CD4-positive, alpha-beta T cell treated with Interleukin-17A for 4 hours (primary cell): ENCODE data around the gene ANKRD6.

Experiments used
- DNase-seq: peaks from one replicate; pipeline ENCODE4 v3.0.0-alpha.2; 2020; ENCODE audit warnings: mixed read lengths

ANKRD6 gene

DNA sequence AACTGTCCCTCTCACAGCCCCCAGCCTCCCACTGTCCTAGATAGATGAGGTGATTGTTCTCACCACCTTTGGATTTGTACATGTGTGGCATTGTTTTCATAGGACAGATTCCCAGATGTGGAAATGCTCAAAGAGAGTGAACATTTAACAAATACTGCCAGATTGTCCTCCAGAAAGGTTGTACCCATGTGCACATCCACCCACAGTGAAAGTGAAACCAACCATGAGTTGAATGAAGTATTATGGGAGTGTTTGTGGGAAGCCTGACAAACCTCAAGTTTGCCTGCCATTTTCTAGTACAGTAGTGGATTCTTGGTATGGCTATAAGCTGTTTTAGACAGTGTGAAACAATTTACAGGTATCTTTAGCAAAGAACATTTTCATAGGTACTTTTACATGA is 42.7 kb downstream of the ANKRD6 start:
- no peak for DNase-seq

DNA sequence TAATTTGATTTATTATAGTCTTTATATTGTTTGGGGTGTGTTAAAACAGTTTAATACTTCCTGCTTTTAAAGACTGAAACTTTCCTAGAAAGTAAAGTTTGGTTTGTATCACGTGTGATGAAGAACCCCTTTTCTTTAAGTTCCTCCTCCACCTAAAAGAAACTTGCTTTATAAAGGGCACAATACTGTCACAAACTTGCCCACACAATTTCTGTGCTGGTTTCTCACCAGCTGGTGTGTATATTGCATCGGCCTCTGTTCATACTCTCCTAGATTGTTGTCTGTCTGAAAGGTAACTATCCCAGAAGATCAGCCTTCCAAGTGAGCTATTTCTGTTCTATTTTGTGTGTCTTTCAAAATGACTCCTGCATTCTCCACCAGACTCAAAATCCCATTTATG is 46.9 kb downstream of the ANKRD6 start:
- no peak for DNase-seq

DNA sequence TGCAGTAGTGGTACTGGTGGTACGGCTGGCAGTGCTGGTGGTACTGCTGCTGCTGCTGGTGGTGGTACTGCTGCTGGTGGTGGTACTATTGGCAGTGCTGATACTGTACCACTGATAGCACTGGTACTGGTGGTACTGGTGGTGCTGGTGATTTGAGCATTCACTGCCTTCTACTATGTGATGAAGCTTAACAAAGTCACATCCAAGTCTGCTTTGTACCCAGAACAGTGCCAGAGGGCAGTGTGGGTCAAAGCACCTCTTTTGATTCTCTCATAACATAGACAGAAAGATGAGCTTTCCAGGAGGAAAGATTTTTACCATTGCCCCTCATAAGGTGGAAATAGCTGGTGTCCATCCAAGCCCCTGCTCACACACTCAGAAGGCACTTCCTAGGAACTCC is 48.7 kb downstream of the ANKRD6 start:
- no peak for DNase-seq

DNA sequence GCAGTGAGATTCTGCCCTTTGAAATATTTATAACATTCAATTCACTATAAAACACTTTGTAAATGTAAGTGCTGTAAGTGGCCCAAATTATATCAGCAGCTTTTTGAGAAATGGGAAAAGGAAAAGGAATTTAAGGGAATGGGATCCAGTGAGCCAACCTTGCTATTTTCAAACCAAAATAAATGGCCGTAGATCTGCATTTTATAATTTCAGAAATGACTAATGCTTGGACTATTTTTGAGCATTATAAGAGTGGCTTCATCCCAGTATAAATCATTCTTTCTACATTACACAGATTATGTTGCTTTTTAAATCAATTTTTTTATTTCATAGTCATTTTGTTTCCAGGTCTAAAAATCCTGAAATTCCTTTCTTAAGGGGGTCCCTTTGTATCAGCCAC is 49.2 kb downstream of the ANKRD6 start:
- no peak for DNase-seq

DNA sequence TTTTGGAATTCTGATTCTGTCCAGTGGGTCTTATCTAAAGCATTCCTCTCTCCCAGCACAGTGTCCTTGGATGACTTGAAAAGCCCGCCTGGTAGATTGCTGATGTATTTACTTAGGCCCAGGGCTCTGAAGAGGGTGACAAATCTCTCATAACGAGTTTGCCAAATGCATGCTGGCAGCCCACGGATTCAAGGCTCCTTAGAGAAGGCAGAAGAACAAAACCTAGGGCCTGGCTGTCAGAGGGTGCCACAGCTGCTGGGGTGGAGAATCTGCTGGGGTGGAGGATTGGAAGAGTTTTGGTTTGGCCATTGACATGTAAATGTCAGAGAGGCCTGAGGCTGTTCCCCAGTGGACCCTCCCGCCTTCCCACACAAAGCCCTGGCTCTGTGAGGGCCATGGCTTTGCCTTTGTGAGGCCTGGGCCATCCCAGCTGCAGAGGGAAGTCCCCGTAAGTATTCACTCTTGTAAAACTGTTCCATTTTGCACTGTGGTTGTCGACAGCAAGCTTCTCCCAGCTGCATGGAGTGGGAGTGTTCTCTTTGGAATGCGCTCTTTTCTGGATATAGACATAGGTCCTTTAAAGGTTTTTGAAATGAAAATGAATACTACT is 50.3 kb downstream of the ANKRD6 start:
- no peak for DNase-seq

DNA sequence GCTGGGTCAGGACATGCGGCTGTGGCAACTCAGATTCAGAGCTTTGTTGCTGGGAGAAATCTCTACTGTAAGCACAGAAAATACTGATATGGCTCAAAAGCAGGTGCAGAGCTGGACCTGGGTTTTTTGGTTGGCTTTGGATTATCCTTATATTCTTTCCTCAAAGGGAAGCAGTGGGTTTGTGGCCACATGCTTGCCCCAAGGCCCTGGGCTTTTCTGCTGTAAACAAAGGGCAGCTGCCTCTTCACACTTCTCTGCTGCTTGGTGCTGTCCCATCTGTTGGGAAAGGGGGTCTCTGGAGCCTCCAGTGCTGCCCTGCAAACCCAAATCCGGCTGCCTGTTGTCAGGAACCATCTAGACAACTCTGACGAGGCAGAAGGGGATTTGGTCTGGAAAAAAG is 52.4 kb downstream of the ANKRD6 start:
- no peak for DNase-seq

DNA sequence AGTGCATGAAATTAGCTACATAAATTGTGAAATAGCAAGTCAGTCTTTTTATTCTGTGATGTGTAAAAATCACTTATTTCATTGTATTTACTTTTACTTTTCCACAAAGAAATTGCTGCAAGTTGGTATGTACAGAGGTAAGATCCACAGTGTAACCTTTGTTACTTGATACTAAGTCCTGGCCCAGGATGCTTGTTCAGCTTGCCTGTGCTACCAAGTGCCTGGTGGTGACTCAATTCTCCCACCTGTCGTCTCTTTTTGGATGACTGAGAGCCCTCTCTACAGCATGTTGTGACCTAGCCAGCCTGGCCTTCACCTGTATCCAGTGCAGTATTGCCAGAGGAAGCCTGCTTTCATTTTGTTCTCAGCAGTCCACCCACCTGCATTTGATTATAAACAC is 54.9 kb downstream of the ANKRD6 start:
- DNase-seq: no peak

DNA sequence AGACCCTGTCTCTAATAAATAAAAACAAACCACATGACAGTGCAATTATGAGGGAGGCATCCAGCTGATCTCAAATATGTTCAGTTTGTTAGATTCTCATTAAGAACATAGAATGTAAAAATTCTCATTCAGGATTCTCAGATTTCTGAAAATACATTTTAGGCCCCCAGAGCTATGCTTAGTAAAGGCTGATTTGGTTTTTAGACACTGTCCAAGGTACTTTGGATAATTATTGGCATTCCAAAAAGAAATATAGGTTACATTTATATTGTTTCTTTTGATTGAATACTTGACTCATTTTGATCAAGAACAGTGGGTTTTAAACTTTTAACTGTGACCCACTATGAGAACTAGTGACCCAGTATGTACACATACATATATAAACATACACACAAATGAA is 55.5 kb downstream of the ANKRD6 start:
- no peak for DNase-seq

DNA sequence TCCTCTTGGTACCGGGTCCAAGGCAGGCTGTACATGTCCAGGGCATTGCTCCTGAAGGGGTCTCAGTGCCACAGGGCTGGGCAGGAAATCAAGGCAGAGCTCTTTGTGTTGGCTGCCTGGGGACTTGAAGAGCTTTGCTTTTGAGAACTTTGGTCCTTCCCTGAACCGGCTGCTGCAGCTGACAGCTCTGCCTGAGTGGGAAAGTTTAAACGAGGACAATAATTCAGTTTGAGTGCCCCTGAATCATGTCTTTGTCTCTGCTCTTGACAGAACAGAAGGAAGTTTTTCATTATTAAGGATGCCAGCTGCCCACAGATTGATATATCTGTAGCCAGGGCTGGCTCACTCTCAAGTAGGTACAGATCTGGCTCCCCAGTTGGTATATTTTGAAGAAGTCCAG is 56.1 kb downstream of the ANKRD6 start:
- DNase-seq: no peak

DNA sequence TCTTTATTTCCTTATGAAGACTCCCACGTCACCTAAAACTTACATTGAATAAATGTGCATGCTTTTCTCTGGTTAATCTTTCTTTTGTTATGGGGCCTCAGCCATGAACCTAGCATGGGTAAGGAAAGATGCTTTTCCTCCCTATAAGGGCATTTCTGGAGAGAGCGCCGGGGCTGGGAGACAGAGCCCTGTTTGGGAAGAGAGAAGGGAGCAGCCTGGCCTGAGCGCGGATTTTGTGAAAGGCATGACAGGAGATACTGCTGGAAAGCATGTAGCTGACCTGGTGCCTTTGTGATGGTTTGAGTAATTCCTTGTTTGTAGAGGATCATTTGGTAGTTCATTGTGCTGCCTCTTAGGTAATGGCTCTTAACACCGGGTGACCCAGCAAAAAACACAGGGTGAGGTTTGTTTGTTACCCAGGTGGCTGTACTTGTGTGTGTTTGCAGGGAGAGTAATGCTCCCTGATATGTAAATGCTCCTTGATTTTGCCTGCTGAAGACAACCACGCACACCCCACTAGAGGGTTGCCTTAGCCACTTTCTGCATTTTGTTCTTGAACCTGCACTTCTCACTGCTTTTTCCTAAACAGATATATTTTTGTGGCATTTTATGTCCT is 59.2 kb downstream of the ANKRD6 start:
- DNase-seq: no peak

DNA sequence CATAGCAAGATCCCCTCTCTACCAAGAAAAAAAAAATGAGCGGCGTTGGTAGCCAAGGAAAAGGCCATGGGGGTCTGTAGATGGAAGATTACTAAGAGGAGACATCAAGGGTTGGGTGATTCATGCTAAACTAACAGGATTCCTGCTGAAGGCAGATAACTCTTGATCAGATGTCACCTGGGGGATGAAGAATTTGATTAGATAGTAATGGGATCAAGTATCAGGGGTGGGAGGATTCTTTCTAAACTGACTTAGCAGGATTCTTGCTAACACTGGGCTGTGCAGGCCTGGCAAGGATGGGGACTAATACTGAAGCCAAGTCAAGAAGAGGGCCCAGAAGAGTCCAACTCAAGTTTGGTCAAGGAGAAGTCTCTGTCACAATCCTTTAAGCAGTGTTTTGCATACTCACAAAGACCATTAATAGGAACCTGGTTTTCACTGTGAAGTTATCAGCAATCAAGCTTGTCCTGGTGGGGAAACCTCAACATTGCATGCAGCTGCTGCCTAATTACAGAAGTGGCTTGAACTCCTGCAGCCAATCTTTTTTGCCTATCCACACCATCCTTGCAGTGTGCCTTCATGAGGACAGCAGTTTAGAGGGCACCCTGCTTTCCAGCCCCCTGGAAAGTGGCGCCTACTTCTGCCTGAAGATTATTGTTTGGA is 61.3 kb downstream of the ANKRD6 start:
- DNase-seq: no peak

DNA sequence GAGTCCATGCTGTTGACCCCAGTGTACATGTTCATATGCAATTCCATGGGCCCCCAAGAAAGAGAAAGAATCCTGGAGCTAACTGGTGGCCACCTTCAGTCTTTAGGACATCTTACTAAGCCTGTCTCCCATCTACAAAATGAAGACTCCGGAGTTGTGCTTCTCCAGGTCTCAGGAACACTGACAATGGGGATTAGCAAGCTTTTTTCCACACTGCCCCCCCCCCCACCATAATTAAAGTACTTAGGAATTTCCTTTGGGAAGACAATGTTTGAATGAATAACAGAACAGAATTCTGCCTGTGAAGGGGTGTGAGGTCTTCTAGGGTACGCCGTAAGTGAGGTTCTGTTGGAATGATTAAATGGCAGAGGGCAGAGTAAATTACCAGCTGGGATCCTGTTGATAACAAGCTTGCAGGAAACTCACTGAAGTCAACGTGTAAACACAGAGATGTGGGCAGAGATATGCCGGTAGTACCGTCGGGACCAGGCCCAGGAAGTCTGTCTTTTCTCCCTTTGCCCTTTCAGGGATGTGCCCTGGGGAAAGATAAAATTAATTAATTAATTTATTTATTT is 63.1 kb downstream of the ANKRD6 start:
- no peak for DNase-seq

DNA sequence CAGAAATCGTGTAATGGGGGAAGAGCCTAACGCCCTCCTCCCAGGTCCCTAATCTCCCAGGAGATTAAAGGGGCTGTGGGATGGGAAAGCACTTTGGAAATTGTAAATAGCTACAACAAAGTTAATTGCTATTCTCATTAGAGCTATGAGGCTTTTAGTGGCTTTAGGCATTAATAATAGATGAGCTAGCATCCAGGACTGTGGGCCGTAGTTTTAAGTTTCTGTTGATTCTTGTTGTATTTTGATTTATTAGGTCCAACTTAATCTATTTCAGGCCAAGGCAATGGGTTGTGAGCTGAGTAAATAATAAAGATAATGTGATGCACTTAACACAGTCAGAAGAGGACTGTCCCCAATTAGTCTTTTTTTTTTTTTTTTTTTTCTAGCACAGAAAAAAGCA is 67.7 kb downstream of the ANKRD6 start:
- DNase-seq: no peak

DNA sequence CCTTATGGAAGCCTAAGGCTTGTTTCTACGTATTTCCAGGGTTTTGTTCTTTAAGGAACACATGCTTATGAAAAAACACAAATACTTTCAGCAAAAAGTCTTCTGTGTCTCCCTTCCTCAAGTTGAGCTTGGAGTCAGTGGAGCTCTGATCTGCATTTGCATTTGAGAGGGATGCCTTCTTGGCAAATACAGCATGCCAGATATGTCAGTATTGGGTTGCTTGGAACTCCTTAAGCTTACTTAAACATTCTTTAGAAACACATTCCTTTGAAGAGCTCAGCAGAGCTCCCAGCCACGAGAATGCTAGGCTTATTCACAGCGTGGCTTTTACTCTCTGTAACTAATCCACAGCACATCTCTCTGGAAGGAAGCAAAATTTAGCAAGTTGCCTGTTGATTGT is 68.3 kb downstream of the ANKRD6 start:
- DNase-seq: no peak

DNA sequence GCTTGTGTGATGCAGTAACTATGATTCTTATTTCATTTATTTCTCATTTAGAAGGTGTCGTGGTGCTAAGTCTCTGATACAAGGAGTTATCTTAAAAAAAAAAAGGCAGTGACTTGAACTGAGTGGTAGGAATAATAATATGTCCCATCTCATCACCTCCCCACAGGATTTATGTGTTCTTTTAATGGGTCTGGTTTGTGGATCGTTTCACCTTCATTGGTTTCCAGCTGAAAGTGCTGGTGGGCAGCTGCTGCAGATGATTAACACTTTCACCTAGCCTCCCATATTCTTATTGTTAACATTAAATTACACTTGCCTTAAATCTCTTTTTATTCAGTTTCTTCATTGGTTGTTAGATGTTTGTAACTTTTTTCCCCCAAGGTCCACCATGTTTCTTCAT is 68.8 kb downstream of the ANKRD6 start:
- no peak for DNase-seq

DNA sequence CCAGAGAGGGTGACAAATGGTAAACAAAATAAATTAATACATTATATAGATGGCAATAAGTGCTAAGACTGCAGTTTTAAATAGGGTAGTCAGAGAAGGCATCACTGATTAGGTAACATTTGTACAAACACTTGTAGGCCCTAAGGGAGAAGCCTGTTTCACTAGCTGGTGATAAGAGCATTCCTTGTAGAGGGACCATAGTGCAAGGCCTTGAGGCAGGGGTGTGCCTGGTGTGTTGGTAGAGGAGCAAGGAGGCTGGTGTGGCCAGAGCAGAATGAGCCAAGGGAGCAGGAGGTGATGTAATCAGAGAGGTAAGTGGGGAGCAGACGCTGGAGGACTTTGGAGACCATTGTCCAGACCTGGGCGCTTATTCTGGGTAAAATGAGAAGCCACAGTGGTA is 70.7 kb downstream of the ANKRD6 start:
- no peak for DNase-seq

DNA sequence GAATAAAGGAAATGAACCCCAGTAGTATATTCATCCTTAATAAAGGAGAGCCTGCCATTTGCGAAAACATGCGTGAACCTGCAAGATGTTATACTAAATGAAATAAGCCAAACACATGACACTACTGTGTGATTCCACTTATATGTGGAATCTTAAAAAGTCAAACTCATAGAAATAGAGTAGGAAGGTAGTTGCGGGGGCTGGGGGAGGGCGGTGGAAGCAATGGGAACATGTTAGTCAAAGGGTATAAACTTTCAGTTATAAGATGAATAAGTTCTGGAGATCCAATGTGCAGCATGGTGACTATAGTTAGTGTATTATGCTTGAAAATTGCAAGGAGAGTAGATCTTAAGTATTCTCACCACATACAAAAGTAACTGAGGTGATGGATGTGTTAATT is 72.9 kb downstream of the ANKRD6 start:
- DNase-seq: no peak

DNA sequence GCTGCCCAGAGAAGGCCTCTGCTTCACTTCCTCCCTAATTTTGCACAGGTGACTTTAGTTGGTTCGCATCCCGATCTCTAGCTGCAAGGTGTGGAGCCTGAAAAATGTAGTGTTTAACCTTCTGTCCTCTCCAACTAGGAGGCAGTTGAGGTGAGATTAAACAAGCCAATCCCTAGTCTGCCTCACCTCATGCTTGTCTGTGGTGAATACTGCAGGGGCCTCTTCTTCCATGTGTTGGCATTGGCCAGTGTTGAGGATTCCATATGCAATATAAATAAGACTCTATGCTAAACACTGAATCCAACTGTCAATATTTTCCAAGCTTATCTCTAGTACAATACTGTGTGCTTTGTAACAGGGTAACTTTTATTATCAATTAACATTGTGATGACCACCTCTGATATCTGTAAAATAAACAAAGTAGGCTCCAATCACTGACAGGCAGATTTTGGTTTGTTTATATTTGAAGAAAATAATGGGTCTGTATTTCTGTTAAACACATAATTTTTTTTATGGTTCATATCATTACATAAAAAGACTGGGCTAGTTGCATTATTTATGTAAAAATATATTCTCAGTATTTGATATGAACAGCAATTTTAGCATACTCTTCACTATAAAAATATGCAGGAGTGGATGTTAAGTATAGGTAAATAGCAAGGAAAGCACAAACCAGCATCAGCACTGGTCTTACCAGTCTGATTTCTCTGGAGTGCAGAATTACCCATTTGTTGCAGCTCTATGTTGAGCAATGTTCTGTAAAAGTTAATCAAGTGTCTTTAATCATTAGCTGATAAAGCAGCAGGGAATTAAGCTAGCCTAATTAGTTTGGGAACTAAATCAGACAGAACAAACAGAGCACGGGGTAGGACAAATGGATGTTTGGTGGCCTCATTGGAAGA is 74.0 kb downstream of the ANKRD6 start:
- DNase-seq: no peak

DNA sequence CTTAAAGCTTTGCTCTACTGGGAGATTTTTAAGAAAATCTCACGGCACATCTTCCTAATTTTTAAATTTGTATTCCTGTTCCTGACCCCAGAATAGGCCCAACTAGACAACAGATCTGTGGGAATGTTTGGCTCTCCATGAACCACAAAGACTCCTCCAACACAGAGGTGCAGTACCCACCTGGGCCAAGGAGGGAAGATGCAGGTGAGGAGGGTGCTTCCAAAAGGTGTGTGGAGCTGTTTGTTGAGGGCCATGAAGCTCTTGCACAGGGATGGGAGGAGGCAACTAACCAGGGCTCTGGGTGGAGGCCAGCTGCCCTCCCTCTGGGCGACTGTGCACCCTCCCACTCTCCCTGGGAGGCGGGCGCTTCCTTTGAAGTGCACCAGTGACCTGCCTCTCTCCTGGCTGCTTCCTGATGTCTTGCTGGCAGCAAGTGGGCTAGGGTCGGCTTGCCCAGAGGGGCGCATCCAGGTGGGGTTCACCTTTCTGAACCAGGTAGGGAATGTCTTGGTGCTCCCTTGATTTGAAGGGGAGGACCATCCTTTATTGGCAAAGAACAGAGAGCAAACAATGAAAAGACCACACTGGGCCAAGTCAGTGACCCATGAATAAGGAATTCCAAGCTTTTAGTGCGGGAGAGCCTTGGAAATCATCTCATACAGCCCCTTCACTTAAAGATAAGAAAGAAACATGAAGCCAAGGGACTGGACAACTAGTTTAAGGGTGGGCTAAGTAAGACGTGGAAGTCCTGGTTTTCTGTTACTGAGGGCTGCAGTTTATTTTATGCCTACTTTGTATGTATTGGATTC is 76.0 kb downstream of the ANKRD6 start:
- DNase-seq: no peak

DNA sequence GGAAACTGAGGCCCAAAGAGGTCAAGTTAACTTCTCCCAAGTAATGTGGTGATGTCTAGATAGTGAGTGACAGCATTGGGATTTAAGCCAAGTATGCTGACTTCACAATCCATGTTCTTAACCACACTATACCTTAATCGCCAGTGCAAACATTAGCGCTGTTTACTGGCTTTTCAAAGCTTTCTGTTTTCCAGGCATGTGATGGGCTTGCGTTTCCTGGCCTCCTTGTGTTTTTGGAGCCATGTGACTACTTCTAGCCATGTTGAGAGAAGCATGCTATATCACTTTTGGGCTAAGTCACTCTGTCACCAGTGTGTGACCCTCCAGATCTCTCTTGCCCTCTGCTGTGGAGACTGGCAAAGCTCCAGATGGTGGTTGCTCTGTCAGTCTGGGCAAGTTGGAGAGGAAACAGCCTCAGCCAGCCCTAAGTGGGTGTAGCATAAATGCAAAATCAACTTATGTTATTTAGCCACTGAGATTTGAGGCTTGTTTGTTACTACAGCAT is 76.9 kb downstream of the ANKRD6 start:
- DNase-seq: no peak

DNA sequence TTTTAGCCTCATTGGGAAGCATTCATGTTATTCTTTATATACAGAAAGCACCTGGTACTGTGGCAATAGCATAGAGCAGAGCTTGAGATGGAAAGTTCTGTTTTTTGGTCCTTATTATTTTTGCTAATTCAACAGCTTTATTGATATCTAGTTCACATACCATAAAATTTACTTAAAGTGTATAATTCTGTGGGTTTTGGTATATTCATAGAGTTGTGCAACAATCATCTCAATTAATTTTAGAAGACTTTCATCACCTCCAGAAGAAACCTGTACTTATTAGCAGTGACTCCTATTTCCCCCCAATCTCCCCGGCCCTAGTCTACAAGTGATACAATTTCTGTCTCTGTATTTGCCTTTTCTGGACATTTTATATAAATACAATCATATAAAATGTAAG is 77.4 kb downstream of the ANKRD6 start:
- DNase-seq: no peak

DNA sequence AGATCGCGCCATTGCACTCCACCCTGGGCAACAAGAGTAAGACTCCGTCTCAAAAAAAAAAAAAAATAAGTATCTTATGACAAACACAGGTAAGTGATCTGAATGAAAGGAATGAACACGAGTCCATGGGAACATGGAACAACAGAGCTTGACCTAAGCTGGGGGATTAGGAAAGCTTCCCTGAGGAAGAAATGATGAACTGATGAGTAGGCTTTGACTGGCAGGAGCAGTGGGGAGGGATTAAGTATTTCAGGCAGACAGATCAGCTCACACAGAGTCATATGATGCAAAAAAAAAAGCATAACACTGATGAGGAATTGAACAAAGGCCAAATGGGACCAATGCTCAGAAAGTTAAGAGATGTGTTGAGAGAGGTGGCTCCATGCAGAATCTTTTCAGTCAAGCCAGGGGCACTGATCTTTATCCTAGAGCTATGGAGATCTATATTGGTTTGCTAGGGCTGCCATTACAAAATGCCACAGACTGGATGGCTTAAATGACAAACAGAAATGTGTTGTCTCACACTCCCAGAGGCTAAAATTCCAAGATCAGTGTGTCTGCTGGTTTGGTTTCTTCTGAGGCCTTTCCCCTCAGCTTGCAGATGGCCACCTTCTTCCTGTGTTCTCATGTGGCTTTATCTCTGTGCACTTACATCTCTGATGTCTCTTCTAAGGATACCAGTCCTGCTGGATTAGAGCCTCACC is 85.6 kb downstream of the ANKRD6 start:
- no peak for DNase-seq
